NCI-H82 treated with DMSO at 0.1 percent for 48 hours (cell line): ENCODE measurements around the gene TBC1D3H.
"Not testable (repeated sequence)": the region's sequence is repeated elsewhere in the genome, so short reads cannot be mapped to it uniquely, and the experiment has no call there.

Experiments
- DNase-seq: peaks from one replicate; lab custom pipeline; 2025; ENCODE audit not compliant: unreplicated experiment; lab: John Stamatoyannopoulos, UW

TBC1D3H gene

DNA sequence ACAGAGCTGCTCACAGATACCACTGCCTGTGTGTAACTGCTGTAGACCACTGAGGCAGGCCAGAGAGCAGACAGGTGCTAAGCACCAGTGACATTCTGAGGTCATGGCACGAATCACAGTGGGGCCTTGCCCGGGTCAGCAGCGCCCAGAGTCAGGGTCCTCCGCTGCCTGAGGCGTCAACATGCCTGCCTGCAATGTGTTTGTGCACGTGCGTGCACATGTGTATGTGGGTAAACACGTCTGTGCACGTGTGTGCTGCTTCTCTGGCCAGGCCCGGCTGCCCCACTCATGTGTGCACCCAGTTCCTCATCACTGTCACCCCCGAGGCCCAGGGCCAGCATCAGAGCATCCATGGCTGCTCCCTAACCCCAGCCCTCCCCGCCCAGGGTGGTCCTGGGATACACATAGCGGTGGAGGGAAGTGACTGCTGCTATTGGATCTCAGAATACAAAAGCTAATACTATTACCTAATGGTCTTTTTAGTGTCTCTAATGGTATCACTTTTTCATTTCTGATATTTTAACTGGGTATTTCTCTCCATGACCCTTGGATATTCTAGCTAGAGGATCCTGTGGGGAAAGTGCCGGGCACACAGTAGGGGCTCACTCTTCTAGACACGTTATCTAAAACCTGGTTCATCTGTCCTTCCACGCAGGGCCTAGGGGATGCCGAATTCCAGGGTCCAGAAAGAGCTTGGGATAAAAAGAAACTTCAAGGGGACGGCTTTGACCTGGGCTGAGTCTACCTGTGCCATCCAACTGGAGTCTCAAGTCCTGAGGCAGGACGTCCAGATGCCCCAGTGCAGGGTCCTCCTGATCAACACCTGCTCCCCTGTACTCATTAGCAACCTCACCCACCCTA, at the start of gene TBC1D3H:
Gene TBC1D3H (minus strand): TSS at position 51 of the 861 bp plus-strand sequence. CDS start 1,540 bp downstream, outside the sequence.
- DNase-seq, result not testable (repeated sequence)

- DNase-seq, result not testable (repeated sequence)
Measured at GRCh38 chr17:36428891-36429290, 40.7 kb upstream of the TBC1D3H start.

- DNase-seq, result not testable (repeated sequence)
Measured at GRCh38 chr17:36415180-36415941, 27.1 kb upstream of the TBC1D3H start.

- not testable (repeated sequence) for DNase-seq
Measured at GRCh38 chr17:36390943-36391645, 2.9 kb upstream of the TBC1D3H start.

GRCh38 chr17:36375938-36376337, 12.3 kb downstream of the TBC1D3H start:
- not testable (repeated sequence) for DNase-seq

- DNase-seq, result not testable (repeated sequence)
Measured at GRCh38 chr17:36362496-36362895, 25.7 kb downstream of the TBC1D3H start.
